Nephron (organoid): Measurements from ENCODE around the gene FLT3LG.
"Not testable (repeated sequence)": the region's sequence is repeated elsewhere in the genome, so short reads cannot be mapped to it uniquely, and the experiment has no call there.

Experiments used
- H3K27ac Mint-ChIP-seq, 3 experiments: 2 replicates each; pipeline ENCODE4 v1.8.0; 2020; ENCODE audit warnings: mixed read lengths in 3 of 3, mild to moderate bottlenecking in 2 of 3, moderate library complexity in 1 of 3
- H3K27me3 Mint-ChIP-seq: 2 replicates; pipeline ENCODE4 v1.8.0; 2021; ENCODE audit warnings: low read depth, mild to moderate bottlenecking, moderate library complexity, mixed read lengths
- H3K36me3 Mint-ChIP-seq: 2 replicates; pipeline ENCODE4 v1.8.0; 2020; ENCODE audit warnings: low read depth, mixed read lengths
- H3K4me1 Mint-ChIP-seq: 2 replicates; pipeline ENCODE4 v1.8.0; 2020; ENCODE audit warnings: mixed read lengths
- H3K4me3 Mint-ChIP-seq, 3 experiments: 2 replicates each; pipeline ENCODE4 v1.8.0; 2020; ENCODE audit warnings: mild to moderate bottlenecking in 3 of 3, mixed read lengths in 3 of 3, moderate library complexity in 2 of 3
- H3K9me3 Mint-ChIP-seq: 2 replicates; pipeline ENCODE4 v1.8.0; 2020; ENCODE audit warnings: mixed read lengths
- CTCF ChIP-seq, 3 experiments: fragments of 200-600 bp; sonication (generic); IDR thresholded peaks; one replicate each; pipeline ENCODE4 v1.5.0; 2021; ENCODE audit warnings: antibody characterized with exemption in 3 of 3; ENCODE audit not compliant: unreplicated experiment in 3 of 3

FLT3LG gene

GRCh38 chr19:49468746-49469447, 5.1 kb upstream of the FLT3LG start:
- Mint-ChIP-seq H3K4me1 (no peaks in the 10 kb centered on the region), H3K9me3 (no peaks in the 10 kb centered on the region), H3K27me3 (no peaks in the 10 kb centered on the region), H3K27ac (peak overlapping the region in 2 of 3 experiments; percentile 32 to 84), H3K4me3 (no peak overlapping the region), H3K36me3 (peaks cover 8% of the 10 kb centered on the region)
- TF ChIP-seq CTCF (IDR thresholded peaks at IDR 0.05; ENCODE audit: unreplicated experiment in 3 of 3), result no peak

- no peak overlapping the region for H3K27ac Mint-ChIP-seq
- H3K9me3 Mint-ChIP-seq, result no peaks in the 10 kb centered on the region
Measured at GRCh38 chr19:49469828-49470614, 4.0 kb upstream of the FLT3LG start.

GRCh38 chr19:49470615-49470978, 3.4 kb upstream of the FLT3LG start:
- peaks cover 8% of the 10 kb centered on the region for H3K36me3 Mint-ChIP-seq
- TF ChIP-seq CTCF (IDR thresholded peaks at IDR 0.05; ENCODE audit: unreplicated experiment in 3 of 3), result no peak
- peaks cover 5% of the 10 kb centered on the region for H3K27me3 Mint-ChIP-seq
- H3K4me1 Mint-ChIP-seq, result peaks cover 5% of the 10 kb centered on the region
- H3K27ac Mint-ChIP-seq, result no peak overlapping the region
- no peak overlapping the region for H3K4me3 Mint-ChIP-seq
- no peaks in the 10 kb centered on the region for H3K9me3 Mint-ChIP-seq

More at GRCh38 chr19:49469828-49470614, 4.0 kb upstream of the FLT3LG start:
- peaks cover 5% of the 10 kb centered on the region for H3K27me3 Mint-ChIP-seq
- peaks cover 8% of the 10 kb centered on the region for H3K36me3 Mint-ChIP-seq
- peaks cover 1% of the 10 kb centered on the region for H3K4me1 Mint-ChIP-seq
- H3K4me3 Mint-ChIP-seq, result no peak overlapping the region
- TF ChIP-seq CTCF (IDR thresholded peaks at IDR 0.05; ENCODE audit: unreplicated experiment in 3 of 3), result no peak

- TF ChIP-seq CTCF (IDR thresholded peaks at IDR 0.05; ENCODE audit: unreplicated experiment in 3 of 3), result no peak
- H3K9me3 Mint-ChIP-seq, result no peaks in the 10 kb centered on the region
Measured at GRCh38 chr19:49472936-49473335, 1.1 kb upstream of the FLT3LG start.

GRCh38 chr19:49473501-49473867, 531 bp upstream of the FLT3LG start:
- not testable (repeated sequence) for H3K27ac Mint-ChIP-seq, H3K36me3 Mint-ChIP-seq, H3K4me1 Mint-ChIP-seq, H3K27me3 Mint-ChIP-seq, H3K9me3 Mint-ChIP-seq
- H3K4me3 Mint-ChIP-seq, result peak overlapping the region in 2 of 3 experiments; percentile 27 to 44

More at GRCh38 chr19:49472936-49473335, 1.1 kb upstream of the FLT3LG start:
- Mint-ChIP-seq H3K4me1 (peaks cover 9% of the 10 kb centered on the region), H3K36me3 (peaks cover 8% of the 10 kb centered on the region), H3K27ac (no peak overlapping the region), H3K4me3 (peak overlapping the region; percentile 50 to 77 (median 74)), H3K27me3 (peaks cover 5% of the 10 kb centered on the region)

- Mint-ChIP-seq H3K4me1 (peaks cover 9% of the 10 kb centered on the region), H3K27me3 (peaks cover 5% of the 10 kb centered on the region), H3K36me3 (peaks cover 3% of the 10 kb centered on the region), H3K27ac (no peak overlapping the region), H3K9me3 (no peaks in the 10 kb centered on the region), H3K4me3 (peak overlapping the region; percentile 64 to 77 (median 74))
- TF ChIP-seq CTCF (IDR thresholded peaks at IDR 0.05; ENCODE audit: unreplicated experiment in 3 of 3), result no peak
Measured at GRCh38 chr19:49474542-49474924, 518 bp downstream of the FLT3LG start.
